ENCODE results near the gene SCARF2.

DNA sequence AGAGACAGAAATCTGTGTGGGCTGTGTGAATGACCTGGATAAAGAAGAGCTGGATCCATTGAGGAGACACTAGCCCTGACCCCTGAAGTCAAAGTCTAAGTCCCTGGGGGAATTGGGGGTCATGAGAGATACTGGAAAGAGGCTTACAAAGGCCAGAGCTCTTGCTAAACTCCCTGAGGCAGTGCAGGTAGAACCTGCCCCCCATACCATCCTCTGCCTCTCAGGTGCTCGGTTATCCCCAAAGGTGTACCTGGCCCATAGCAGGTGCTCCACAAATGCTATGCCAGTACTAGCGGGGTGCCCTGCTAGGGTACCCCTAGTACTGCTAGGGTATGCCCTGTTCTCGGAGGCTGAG lies 19.1 kb upstream of the SCARF2 start:
- TF ChIP-seq, protein P1, sequence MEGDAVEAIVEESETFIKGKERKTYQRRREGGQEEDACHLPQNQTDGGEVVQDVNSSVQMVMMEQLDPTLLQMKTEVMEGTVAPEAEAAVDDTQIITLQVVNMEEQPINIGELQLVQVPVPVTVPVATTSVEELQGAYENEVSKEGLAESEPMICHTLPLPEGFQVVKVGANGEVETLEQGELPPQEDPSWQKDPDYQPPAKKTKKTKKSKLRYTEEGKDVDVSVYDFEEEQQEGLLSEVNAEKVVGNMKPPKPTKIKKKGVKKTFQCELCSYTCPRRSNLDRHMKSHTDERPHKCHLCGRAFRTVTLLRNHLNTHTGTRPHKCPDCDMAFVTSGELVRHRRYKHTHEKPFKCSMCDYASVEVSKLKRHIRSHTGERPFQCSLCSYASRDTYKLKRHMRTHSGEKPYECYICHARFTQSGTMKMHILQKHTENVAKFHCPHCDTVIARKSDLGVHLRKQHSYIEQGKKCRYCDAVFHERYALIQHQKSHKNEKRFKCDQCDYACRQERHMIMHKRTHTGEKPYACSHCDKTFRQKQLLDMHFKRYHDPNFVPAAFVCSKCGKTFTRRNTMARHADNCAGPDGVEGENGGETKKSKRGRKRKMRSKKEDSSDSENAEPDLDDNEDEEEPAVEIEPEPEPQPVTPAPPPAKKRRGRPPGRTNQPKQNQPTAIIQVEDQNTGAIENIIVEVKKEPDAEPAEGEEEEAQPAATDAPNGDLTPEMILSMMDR (conservative IDR thresholded peaks at IDR 0.05; ENCODE audit: low read depth in 2 of 2), result no peak
- TF ChIP-seq EZH2 (IDR thresholded peaks at IDR 0.05; ENCODE audit: low read depth, unreplicated experiment) (no peak), CREB1 (CRISPR knock-in tag; IDR thresholded peaks at IDR 0.05; ENCODE audit: low read depth) (no peak), EZH2phosphoT487 (IDR thresholded peaks at IDR 0.05; ENCODE audit: unreplicated experiment) (no peak), ZNF114 (CRISPR knock-in tag; IDR thresholded peaks at IDR 0.05) (no peak), POLR2AphosphoS5 (IDR thresholded peaks at IDR 0.05; ENCODE audit: low read depth) (no peak), NANOG (IDR thresholded peaks at IDR 0.05; ENCODE audit: borderline replicate concordance) (no peak), JUNB (IDR thresholded peaks at IDR 0.05; ENCODE audit: unreplicated experiment) (no peak), STAT1 (IDR thresholded peaks at IDR 0.05; ENCODE audit: unreplicated experiment) (no peak)
- TF ChIP-seq, protein P2, sequence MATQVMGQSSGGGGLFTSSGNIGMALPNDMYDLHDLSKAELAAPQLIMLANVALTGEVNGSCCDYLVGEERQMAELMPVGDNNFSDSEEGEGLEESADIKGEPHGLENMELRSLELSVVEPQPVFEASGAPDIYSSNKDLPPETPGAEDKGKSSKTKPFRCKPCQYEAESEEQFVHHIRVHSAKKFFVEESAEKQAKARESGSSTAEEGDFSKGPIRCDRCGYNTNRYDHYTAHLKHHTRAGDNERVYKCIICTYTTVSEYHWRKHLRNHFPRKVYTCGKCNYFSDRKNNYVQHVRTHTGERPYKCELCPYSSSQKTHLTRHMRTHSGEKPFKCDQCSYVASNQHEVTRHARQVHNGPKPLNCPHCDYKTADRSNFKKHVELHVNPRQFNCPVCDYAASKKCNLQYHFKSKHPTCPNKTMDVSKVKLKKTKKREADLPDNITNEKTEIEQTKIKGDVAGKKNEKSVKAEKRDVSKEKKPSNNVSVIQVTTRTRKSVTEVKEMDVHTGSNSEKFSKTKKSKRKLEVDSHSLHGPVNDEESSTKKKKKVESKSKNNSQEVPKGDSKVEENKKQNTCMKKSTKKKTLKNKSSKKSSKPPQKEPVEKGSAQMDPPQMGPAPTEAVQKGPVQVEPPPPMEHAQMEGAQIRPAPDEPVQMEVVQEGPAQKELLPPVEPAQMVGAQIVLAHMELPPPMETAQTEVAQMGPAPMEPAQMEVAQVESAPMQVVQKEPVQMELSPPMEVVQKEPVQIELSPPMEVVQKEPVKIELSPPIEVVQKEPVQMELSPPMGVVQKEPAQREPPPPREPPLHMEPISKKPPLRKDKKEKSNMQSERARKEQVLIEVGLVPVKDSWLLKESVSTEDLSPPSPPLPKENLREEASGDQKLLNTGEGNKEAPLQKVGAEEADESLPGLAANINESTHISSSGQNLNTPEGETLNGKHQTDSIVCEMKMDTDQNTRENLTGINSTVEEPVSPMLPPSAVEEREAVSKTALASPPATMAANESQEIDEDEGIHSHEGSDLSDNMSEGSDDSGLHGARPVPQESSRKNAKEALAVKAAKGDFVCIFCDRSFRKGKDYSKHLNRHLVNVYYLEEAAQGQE (IDR thresholded peaks at IDR 0.05; ENCODE audit: unreplicated experiment), result no peak
- TF ChIP-seq, protein P3, sequence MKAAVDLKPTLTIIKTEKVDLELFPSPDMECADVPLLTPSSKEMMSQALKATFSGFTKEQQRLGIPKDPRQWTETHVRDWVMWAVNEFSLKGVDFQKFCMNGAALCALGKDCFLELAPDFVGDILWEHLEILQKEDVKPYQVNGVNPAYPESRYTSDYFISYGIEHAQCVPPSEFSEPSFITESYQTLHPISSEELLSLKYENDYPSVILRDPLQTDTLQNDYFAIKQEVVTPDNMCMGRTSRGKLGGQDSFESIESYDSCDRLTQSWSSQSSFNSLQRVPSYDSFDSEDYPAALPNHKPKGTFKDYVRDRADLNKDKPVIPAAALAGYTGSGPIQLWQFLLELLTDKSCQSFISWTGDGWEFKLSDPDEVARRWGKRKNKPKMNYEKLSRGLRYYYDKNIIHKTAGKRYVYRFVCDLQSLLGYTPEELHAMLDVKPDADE (IDR thresholded peaks at IDR 0.05), result no peak
- TF ChIP-seq, protein P4, sequence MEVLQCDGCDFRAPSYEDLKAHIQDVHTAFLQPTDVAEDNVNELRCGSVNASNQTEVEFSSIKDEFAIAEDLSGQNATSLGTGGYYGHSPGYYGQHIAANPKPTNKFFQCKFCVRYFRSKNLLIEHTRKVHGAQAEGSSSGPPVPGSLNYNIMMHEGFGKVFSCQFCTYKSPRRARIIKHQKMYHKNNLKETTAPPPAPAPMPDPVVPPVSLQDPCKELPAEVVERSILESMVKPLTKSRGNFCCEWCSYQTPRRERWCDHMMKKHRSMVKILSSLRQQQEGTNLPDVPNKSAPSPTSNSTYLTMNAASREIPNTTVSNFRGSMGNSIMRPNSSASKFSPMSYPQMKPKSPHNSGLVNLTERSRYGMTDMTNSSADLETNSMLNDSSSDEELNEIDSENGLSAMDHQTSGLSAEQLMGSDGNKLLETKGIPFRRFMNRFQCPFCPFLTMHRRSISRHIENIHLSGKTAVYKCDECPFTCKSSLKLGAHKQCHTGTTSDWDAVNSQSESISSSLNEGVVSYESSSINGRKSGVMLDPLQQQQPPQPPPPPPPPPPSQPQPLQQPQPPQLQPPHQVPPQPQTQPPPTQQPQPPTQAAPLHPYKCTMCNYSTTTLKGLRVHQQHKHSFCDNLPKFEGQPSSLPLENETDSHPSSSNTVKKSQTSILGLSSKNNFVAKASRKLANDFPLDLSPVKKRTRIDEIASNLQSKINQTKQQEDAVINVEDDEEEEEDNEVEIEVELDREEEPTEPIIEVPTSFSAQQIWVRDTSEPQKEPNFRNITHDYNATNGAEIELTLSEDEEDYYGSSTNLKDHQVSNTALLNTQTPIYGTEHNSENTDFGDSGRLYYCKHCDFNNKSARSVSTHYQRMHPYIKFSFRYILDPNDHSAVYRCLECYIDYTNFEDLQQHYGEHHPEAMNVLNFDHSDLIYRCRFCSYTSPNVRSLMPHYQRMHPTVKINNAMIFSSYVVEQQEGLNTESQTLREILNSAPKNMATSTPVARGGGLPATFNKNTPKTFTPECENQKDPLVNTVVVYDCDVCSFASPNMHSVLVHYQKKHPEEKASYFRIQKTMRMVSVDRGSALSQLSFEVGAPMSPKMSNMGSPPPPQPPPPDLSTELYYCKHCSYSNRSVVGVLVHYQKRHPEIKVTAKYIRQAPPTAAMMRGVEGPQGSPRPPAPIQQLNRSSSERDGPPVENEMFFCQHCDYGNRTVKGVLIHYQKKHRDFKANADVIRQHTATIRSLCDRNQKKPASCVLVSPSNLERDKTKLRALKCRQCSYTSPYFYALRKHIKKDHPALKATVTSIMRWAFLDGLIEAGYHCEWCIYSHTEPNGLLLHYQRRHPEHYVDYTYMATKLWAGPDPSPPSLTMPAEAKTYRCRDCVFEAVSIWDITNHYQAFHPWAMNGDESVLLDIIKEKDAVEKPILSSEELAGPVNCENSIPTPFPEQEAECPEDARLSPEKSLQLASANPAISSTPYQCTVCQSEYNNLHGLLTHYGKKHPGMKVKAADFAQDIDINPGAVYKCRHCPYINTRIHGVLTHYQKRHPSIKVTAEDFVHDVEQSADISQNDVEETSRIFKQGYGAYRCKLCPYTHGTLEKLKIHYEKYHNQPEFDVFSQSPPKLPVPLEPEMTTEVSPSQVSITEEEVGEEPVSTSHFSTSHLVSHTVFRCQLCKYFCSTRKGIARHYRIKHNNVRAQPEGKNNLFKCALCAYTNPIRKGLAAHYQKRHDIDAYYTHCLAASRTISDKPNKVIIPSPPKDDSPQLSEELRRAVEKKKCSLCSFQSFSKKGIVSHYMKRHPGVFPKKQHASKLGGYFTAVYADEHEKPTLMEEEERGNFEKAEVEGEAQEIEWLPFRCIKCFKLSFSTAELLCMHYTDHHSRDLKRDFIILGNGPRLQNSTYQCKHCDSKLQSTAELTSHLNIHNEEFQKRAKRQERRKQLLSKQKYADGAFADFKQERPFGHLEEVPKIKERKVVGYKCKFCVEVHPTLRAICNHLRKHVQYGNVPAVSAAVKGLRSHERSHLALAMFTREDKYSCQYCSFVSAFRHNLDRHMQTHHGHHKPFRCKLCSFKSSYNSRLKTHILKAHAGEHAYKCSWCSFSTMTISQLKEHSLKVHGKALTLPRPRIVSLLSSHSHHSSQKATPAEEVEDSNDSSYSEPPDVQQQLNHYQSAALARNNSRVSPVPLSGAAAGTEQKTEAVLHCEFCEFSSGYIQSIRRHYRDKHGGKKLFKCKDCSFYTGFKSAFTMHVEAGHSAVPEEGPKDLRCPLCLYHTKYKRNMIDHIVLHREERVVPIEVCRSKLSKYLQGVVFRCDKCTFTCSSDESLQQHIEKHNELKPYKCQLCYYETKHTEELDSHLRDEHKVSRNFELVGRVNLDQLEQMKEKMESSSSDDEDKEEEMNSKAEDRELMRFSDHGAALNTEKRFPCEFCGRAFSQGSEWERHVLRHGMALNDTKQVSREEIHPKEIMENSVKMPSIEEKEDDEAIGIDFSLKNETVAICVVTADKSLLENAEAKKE (CRISPR knock-in tag; IDR thresholded peaks at IDR 0.05), result no peak

All from GM23338 (cell line).